Lower leg skin (tissue), 4 donors: ENCODE results near the gene GPRASP1. TPM values are rescaled to one million over a fixed set of nuclear protein-coding genes. Genes with fewer than 3 reads are reported as not detected.
A peak's percentile ranks its signal among the peaks of the same experiment; 100 is the strongest.
"Not testable (repeated sequence)": the region's sequence is repeated elsewhere in the genome, so short reads cannot be mapped to it uniquely, and the experiment has no call there.

ENCODE experiments used
- DNase-seq, 2 donors: peaks; one replicate each; pipeline ENCODE4 v3.0.0-alpha.2; 2019; ENCODE audit warnings: low spot score in 2 of 2
- H3K4me3 ChIP-seq: fragments of 200-600 bp; sonication (generic); 2 replicates; pipeline ENCODE4 v1.5.1; 2017; ENCODE audit warnings: mild to moderate bottlenecking, low read depth; ENCODE audit not compliant: poor library complexity, severe bottlenecking
- POLR2A ChIP-seq, 2 donors: fragments of 450-650 bp; IDR thresholded peaks; one replicate each; pipeline ENCODE4 v1.6.1; 2016 to 2017; ENCODE audit warnings: antibody characterized with exemption in 2 of 2, mild to moderate bottlenecking in 1 of 2, moderate library complexity in 1 of 2
- WGBS, 2 donors: methylation state at CpG; one replicate each; pipeline ENCODE4 v1.1.5; 2018; 5-methylcytosine and 5-hydroxymethylcytosine counted together
- intact Hi-C: fragments of 100-400 bp; cut with DNase I; formaldehyde crosslinking; loops from one replicate; pipeline ENCODE4 v1.15.0; 2023; ENCODE audit warnings: low total_unique reads
- total RNA-seq, 4 donors: library from RNA; depleted of rRNA; stranded (reverse); fragments of >200 nt; gene quantifications; one replicate each; pipeline ENCODE4 v1.1.0, GENCODE V29; 2016
- TF ChIP-seq, protein P1 (sequence below), 3 donors: fragments of 450-650 bp; IDR thresholded peaks; one replicate each; pipeline ENCODE4 v1.5.1; 2016; ENCODE audit warnings: antibody characterized with exemption in 3 of 3, mild to moderate bottlenecking in 3 of 3, moderate library complexity in 2 of 3

The GPRASP1 gene
- total RNA-seq, 4 donors from 2014 or later = 3.6 to 5.1 (median 4.2) TPM

DNA sequence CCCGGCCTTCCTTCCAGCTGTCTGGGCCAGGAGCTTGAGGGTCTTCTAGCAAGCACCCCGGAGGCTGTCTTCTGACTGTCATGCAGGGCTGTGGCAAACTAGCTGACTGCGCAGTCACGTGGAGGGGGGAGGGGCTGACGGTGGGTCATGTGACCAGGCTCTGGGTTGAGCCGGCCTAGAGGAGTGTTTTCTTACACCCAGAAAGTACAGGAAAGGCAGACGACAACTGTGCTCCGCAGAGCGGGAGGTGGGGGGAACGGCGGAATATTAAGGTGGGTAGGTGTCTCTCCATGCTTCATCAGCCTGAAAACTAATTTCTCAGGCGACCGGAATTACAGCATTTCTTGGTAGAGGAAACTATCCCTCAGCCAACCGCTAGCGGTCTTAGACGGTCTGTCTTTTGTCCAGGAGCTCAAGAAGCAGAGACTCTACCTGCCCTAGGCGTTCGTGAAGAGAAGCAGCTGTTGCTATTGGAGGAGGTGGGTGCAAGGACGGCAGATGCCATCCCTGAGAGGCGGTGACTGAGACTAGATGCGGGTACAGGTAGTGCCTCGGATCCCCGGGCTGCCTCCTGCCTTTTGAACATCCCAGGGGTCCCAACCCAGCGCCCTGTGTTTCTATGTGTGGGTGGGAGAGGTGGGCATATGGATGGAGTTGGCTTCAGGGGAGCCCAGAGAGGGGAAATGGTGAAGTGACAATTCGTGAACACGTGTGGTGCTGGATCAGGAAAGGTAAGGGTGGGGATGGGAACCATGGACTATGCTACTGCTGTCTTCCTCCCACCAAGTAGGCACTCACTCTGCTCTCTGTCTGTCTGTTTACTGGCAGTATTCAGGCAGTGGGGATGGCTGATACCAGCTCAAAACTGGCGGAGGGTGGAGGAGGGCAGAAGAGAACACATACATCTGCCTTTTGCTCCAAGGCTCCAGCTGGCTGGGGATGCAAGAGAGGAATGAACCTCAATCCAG, 8.8 kb downstream of the GPRASP1 start:
- H3K4me3 ChIP-seq = no peak overlapping the region
- 17 to 31% methylated on average over 24 to 27 of the region's 27 CpGs for WGBS, 2 donors
- intact Hi-C loops = no loop called here
- TF ChIP-seq, protein P1, sequence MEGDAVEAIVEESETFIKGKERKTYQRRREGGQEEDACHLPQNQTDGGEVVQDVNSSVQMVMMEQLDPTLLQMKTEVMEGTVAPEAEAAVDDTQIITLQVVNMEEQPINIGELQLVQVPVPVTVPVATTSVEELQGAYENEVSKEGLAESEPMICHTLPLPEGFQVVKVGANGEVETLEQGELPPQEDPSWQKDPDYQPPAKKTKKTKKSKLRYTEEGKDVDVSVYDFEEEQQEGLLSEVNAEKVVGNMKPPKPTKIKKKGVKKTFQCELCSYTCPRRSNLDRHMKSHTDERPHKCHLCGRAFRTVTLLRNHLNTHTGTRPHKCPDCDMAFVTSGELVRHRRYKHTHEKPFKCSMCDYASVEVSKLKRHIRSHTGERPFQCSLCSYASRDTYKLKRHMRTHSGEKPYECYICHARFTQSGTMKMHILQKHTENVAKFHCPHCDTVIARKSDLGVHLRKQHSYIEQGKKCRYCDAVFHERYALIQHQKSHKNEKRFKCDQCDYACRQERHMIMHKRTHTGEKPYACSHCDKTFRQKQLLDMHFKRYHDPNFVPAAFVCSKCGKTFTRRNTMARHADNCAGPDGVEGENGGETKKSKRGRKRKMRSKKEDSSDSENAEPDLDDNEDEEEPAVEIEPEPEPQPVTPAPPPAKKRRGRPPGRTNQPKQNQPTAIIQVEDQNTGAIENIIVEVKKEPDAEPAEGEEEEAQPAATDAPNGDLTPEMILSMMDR (IDR thresholded peaks at IDR 0.05) = no peak
- TF ChIP-seq POLR2A (IDR thresholded peaks at IDR 0.05) = no peak
- DNase-seq = peak; percentile 84 to 97

DNA sequence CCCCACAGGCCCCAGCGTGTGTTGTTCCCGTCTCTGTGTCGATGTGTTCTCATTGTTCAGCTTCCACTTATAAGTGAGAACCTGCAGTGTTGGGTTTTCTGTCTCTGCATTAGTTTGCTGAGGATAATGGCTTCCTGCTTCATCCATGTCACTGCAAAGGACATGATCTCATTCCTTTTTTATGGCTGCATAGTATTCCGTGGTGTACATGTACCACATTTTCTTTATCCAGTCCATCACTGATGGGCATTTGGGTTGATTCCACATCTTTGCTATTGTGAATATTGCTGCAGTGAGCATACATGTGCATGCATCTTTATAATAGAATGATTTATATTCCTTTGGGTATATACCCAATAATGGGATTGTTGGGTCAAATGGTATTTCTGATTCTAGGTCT, 12.5 kb downstream of the GPRASP1 start:
- H3K4me3 ChIP-seq, intact Hi-C loops, DNase-seq: not testable (repeated sequence)
- 95 to 97% methylated on average over 4 of the region's 4 CpGs for WGBS, 2 donors

DNA sequence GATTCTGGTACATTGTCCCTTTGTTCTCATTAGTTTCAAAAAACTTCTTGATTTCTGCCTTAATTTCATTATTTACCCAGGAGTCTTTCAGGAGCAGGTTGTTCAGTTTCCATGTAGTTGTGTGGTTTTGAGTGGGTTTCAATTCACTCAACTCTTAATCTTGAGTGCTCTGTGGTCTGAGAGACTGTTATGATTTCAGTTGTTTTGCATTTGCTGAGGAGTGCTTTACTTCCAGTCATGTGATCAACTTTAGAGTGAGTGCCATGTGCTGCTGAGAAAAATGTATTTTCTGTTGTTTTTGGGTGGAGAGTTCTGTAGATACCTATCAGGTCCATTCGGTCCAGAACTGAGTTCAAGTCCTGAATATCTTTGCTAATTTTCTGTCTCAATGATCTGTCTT, 15.8 kb downstream of the GPRASP1 start:
- intact Hi-C loops, DNase-seq, H3K4me3 ChIP-seq: not testable (repeated sequence)
- 83 to 100% methylated on average over 1 of the region's 1 CpG for WGBS, 2 donors

DNA sequence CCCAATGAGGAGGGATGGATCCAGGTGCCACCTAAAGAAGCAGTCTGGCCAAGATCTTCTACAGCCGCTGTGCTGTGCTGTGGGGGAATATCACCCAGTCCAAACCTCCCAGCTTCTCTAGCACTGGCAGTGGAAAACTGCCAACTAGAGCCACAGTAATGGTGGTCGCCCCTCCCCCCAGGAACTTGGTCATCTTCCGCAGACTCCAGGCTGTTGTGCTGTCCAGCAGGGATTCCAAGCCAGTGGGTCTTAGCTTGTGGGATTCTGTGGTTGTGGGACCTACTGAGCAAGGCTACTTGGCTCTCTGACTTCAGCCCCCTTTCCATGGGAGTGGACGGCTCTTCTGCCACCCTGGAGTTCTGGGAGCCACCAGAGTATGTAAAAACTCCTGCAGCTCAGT, 18.2 kb downstream of the GPRASP1 start:
- H3K4me3 ChIP-seq = no peak overlapping the region
- intact Hi-C loops = no loop called here
- TF ChIP-seq, protein P1 (IDR thresholded peaks at IDR 0.05) = no peak
- no peak for TF ChIP-seq POLR2A (IDR thresholded peaks at IDR 0.05)
- WGBS, 2 donors = 64% methylated on average over 4 of the region's 4 CpGs; no CpG with 5 or more reads in 1 of the 2 donors
- DNase-seq = no peak

DNA sequence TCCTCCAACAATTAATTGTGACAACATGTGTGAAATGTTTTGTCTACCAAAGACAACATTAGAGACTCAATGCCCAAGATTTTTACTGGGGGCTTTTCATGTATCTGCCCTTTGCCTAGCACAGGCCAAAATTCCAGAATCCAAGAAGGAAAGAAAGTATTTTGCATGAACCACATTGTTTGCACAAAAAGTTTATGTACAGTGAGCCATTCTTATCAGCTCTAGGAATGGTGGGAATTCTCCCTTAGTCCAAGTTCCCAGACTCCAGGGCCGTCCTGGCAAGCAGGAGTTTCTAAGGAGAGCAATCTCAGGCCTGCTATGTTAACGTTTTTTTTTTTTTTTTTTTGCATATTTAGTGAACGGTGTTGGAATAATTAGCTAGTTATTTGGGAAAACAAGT, 21.6 kb downstream of the GPRASP1 start:
- 36 to 50% methylated on average over 3 of the region's 3 CpGs for WGBS, 2 donors
- DNase-seq = no peak
- TF ChIP-seq, protein P1 (IDR thresholded peaks at IDR 0.05) = no peak
- no peak for TF ChIP-seq POLR2A (IDR thresholded peaks at IDR 0.05)
- H3K4me3 ChIP-seq = no peak overlapping the region
- intact Hi-C loops = no loop called here

DNA sequence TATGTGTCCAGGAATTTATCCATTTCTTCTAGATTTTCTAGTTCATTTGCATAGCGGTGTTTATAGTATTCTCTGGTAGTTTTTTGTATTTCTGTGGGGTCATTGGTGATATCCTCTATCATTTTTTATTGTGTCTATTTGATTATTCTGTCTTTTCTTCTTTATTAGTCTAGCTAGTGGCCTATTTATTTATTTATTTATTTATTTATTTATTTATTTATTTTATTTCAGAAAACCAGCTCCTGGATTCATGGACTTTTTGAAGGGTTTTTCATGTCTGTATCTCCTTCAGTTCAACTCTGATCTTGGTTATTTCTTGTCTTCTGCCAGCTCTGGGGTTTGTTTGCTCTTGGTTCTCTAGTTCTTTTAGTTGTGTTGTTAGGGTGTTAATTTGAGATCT, 26.2 kb downstream of the GPRASP1 start:
- intact Hi-C loops, DNase-seq, H3K4me3 ChIP-seq: not testable (repeated sequence)
- WGBS, 2 donors = 83 to 100% methylated on average over 1 of the region's 1 CpG

DNA sequence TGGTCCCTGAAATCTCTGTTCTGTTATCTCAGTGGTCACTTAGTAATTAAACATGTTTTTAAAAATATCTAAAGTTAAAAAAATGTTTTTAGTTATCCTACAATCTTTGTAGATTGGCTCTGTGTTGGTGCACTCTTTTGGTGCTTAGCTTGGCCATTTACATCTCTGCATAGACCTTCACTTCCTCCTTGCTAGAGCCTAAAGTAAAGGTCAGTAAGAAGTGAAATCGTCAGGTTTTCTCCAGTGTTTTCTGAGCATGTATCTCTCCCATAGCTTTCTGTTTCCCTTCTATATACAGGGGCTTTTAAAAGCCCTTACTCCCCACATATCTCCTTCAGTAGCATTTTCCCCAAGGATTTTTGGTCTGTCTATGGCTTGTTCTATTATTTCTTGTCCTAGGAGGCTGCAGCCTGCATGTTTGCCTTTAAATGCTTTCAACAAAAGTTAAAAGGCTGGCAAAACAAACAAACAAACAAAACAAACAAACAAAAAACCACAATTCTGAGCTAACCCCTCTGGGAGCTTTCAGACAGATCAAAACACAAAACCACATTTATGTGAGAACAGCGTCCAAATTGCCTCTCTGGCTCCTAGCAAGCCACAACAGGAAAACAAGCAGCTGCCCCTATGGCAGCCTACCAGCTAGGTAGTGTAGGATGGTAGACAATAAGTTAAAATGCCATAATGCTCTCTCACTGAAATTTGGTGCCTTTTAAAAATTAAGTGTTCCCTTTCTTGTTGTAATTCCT, 33.7 kb downstream of the GPRASP1 start:
- H3K4me3 ChIP-seq = no peak overlapping the region
- 32 to 50% methylated on average over 2 of the region's 2 CpGs for WGBS, 2 donors
- DNase-seq = no peak
- TF ChIP-seq POLR2A (IDR thresholded peaks at IDR 0.05) = no peak
- TF ChIP-seq, protein P1 (IDR thresholded peaks at IDR 0.05) = no peak
- intact Hi-C loops = no loop called here
